ENCODE measurements around the gene CREB3L4. TPM values are rescaled to one million over a fixed set of nuclear protein-coding genes. Genes with fewer than 3 reads are reported as not detected.
A peak's percentile ranks its signal among the peaks of the same experiment; 100 is the strongest.

The CREB3L4 gene
- total and polyA plus RNA-seq, 2 of the 4 experiments (the other 2 are of a cell fraction), result 6.5 to 9.8 TPM

DNA sequence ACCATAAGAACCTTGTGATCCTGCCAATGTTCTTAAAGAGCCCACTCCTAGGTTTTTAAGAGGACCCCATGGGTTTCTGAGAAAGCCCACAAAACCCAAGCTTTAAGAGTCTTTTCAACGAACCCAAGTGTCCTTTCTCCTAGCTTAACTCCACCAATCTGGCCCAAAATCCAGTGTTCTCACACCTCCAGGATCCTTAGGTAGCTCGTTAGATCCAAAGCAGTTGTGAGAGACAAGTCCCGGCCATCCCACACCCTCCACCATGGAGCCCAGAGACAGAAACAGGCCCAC, 22.9 kb upstream of the CREB3L4 start:
- no peak overlapping the region for H3K27ac ChIP-seq (ENCODE audit: insufficient read depth, low read length)

More for the DNA sequence above, 22.9 kb upstream of the CREB3L4 start:
- dilution Hi-C loops (cut with HindIII; ENCODE audit: low sequenced_read_pairs, unreplicated experiment), result no loop called here
- 100% methylated on average over 1 of the region's 3 CpGs; no CpG with 5 or more reads in 1 of the 2 experiments for WGBS, 2 experiments (ENCODE audit: extremely low coverage in 2 of 2, insufficient read length in 1 of 2)
- H2BK5ac ChIP-seq (ENCODE audit: low read depth, low read length, poor library complexity, severe bottlenecking), result no peak overlapping the region
- peak overlapping the region; percentile 99 for H2AK9ac ChIP-seq (replicated peaks; ENCODE audit: low read depth, low read length, poor library complexity)
- H3K4me1 ChIP-seq (ENCODE audit: control insufficient read depth, insufficient read depth, low read length), result peaks cover 9% of the 10 kb centered on the region
- no peaks in the 10 kb centered on the region for H3K27me3 ChIP-seq (ENCODE audit: control insufficient read depth, insufficient read depth, low read length)
- peaks cover 44% of the 10 kb centered on the region for H3K36me3 ChIP-seq (ENCODE audit: control insufficient read depth, insufficient read depth, low read length)
- H3K4me3 ChIP-seq (ENCODE audit: insufficient read depth, low read depth, low read length), result no peak overlapping the region
- peaks cover 18% of the 10 kb centered on the region; the same call in 1 of the 2 replicates for H3K9me1 ChIP-seq (ENCODE audit: insufficient read depth, low read length)
- no peak for DNase-seq
- peak overlapping the region; percentile 21; the same call in 1 of the 3 replicates for H2BK15ac ChIP-seq (ENCODE audit: low read depth, low read length)
- in situ Hi-C loops (cut with MboI; ENCODE audit: low sequenced_read_pairs), result loop anchor here (5.0 kb wide), 1 partner anchor 147 kb away; no protein-coding TSS in a partner anchor
- H3K56ac ChIP-seq (ENCODE audit: extremely low read depth, insufficient read depth, low read length), result no peak overlapping the region
- H4K8ac ChIP-seq (ENCODE audit: low read depth in 2 of 2, low read length in 2 of 2), result peak overlapping the region in 1 of 2 experiments; percentile 21; a peak in 2 of 4 replicates
- ChIA-PET CTCF (no interaction called here), POLR2A (ENCODE audit: unreplicated experiment) (interaction anchor here (0.6 kb wide), 1 partner anchor 499 kb away, joined by 3 read pairs; no protein-coding TSS in a partner anchor)
- no peak overlapping the region for H4K91ac ChIP-seq (ENCODE audit: insufficient read depth, low read depth, low read length)
- H4K5ac ChIP-seq (ENCODE audit: low read depth, low read length), result no peak overlapping the region
- no peaks in the 10 kb centered on the region for H3K9me3 ChIP-seq (ENCODE audit: control insufficient read depth, insufficient read depth, low read length)
- no TSS peak for BruUV-seq (replicated peaks)
- H4K20me1 ChIP-seq (ENCODE audit: insufficient read depth, low read length), result peaks cover 11% of the 10 kb centered on the region
- intact Hi-C loops (cut with micrococcal nuclease), result no loop called here
- H2AFZ ChIP-seq (replicated peaks; ENCODE audit: low read length, poor library complexity), result no peak overlapping the region
- 0 out of 2 replicates have a peak overlapping the region, but pooled peaks have one; percentile 13 for H2BK120ac ChIP-seq (ENCODE audit: low read depth, low read length)
- H3K79me1 ChIP-seq (ENCODE audit: low read depth in 1 of 2, low read length in 2 of 2), result peaks cover 15 to 56% of the 10 kb centered on the region in 2 experiments
- ATAC-seq (ENCODE audit: low read depth), result no peak
- H3K18ac ChIP-seq (ENCODE audit: low read depth, low read length), result no peak overlapping the region
- H2AK5ac ChIP-seq (ENCODE audit: low read depth, low read length), result no peak overlapping the region
- no peak overlapping the region; the same call in 1 of the 2 replicates for H3K4ac ChIP-seq (ENCODE audit: low read depth, low read length)
- H3K23ac ChIP-seq (ENCODE audit: low read depth, low read length), result 0 out of 2 replicates have a peak overlapping the region, but pooled peaks have one; percentile 43
- H3K4me2 ChIP-seq (ENCODE audit: low read depth, low read length), result peak overlapping the region; percentile 100; the same call in 1 of the 2 replicates
- peak overlapping the region; percentile 98; the same call in 1 of the 2 replicates for H3K9ac ChIP-seq (ENCODE audit: low read depth, low read length)
- no peak for TF ChIP-seq MXI1 (IDR thresholded peaks at IDR 0.05; ENCODE audit: borderline replicate concordance, low read depth, low read length)
- TF ChIP-seq RFX5 (IDR thresholded peaks at IDR 0.05; ENCODE audit: low read depth, low read length), result no peak
- no peak for TF ChIP-seq POLR2A (IDR thresholded peaks at IDR 0.05; ENCODE audit: low read depth, low read length)
- no peak for TF ChIP-seq NFE2L2 (IDR thresholded peaks at IDR 0.05; ENCODE audit: low read depth, low read length)
- no peak for TF ChIP-seq CEBPB (IDR thresholded peaks at IDR 0.05; ENCODE audit: low read depth, low read length)
- no peak for TF ChIP-seq FOS (IDR thresholded peaks at IDR 0.05; ENCODE audit: low read depth, low read length)
- TF ChIP-seq SMC3 (IDR thresholded peaks at IDR 0.05; ENCODE audit: low read depth, low read length), result no peak
- TF ChIP-seq RAD21 (IDR thresholded peaks at IDR 0.05; ENCODE audit: low read length), result no peak
- no peak for TF ChIP-seq MAZ (IDR thresholded peaks at IDR 0.05; ENCODE audit: borderline replicate concordance, low read depth, low read length)
- TF ChIP-seq, protein P1, sequence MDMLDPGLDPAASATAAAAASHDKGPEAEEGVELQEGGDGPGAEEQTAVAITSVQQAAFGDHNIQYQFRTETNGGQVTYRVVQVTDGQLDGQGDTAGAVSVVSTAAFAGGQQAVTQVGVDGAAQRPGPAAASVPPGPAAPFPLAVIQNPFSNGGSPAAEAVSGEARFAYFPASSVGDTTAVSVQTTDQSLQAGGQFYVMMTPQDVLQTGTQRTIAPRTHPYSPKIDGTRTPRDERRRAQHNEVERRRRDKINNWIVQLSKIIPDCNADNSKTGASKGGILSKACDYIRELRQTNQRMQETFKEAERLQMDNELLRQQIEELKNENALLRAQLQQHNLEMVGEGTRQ (IDR thresholded peaks at IDR 0.05; ENCODE audit: low read depth, low read length), result no peak
- no peak for TF ChIP-seq CHD1 (IDR thresholded peaks at IDR 0.05; ENCODE audit: low read depth, low read length)
- TF ChIP-seq, protein P2, sequence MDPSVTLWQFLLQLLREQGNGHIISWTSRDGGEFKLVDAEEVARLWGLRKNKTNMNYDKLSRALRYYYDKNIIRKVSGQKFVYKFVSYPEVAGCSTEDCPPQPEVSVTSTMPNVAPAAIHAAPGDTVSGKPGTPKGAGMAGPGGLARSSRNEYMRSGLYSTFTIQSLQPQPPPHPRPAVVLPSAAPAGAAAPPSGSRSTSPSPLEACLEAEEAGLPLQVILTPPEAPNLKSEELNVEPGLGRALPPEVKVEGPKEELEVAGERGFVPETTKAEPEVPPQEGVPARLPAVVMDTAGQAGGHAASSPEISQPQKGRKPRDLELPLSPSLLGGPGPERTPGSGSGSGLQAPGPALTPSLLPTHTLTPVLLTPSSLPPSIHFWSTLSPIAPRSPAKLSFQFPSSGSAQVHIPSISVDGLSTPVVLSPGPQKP (IDR thresholded peaks at IDR 0.05; ENCODE audit: borderline replicate concordance, low read depth, low read length), result no peak
- TF ChIP-seq MAFK (IDR thresholded peaks at IDR 0.05; ENCODE audit: low read depth, low read length), result no peak
- TF ChIP-seq, protein P3, sequence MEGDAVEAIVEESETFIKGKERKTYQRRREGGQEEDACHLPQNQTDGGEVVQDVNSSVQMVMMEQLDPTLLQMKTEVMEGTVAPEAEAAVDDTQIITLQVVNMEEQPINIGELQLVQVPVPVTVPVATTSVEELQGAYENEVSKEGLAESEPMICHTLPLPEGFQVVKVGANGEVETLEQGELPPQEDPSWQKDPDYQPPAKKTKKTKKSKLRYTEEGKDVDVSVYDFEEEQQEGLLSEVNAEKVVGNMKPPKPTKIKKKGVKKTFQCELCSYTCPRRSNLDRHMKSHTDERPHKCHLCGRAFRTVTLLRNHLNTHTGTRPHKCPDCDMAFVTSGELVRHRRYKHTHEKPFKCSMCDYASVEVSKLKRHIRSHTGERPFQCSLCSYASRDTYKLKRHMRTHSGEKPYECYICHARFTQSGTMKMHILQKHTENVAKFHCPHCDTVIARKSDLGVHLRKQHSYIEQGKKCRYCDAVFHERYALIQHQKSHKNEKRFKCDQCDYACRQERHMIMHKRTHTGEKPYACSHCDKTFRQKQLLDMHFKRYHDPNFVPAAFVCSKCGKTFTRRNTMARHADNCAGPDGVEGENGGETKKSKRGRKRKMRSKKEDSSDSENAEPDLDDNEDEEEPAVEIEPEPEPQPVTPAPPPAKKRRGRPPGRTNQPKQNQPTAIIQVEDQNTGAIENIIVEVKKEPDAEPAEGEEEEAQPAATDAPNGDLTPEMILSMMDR (conservative IDR thresholded peaks at IDR 0.05; ENCODE audit: low read depth, low read length), result no peak
- no peak for TF ChIP-seq BHLHE40 (IDR thresholded peaks at IDR 0.05; ENCODE audit: low read depth, low read length)
- TF ChIP-seq RCOR1 (IDR thresholded peaks at IDR 0.05; ENCODE audit: insufficient replicate concordance, low read length), result no peak
- no peak overlapping the region for H2BK20ac ChIP-seq (ENCODE audit: low read depth, low read length)
- H3K14ac ChIP-seq (replicated peaks; ENCODE audit: low read depth, low read length), result peak overlapping the region; percentile 48
